ENCODE data around the gene CAPN3.
A peak's percentile ranks its signal among the peaks of the same experiment; 100 is the strongest.

CAPN3 gene

GRCh38 chr15:42385980-42386700, 26.8 kb downstream of the CAPN3 start:
- Histone ChIP-seq H3K4me1 (ENCODE audit: control insufficient read depth, insufficient read depth, low read length) (no peaks in the 10 kb centered on the region), H3K36me3 (ENCODE audit: control insufficient read depth in 2 of 2, insufficient read depth in 1 of 2, low read length in 2 of 2) (no peaks in the 10 kb centered on the region), H3K27ac (ENCODE audit: extremely low read depth, low read depth, low read length) (no peak overlapping the region), H3K4me3 (ENCODE audit: low read depth, low read length) (no peak overlapping the region), H3K9me3 (ENCODE audit: control insufficient read depth, insufficient read depth, low read depth, low read length) (no peaks in the 10 kb centered on the region)
- POLR2A ChIA-PET: interaction anchor here (0.8 kb wide), 1 partner anchor 113 kb away, joined by 5 read pairs; the partner anchor contains the start of genes GANC and TMEM87A
- CTCF ChIA-PET: interaction anchor here (0.7 to 1.6 kb wide), 9 partner anchors 10 to 319 kb away, joined by 3 to 12 read pairs (median 4); no protein-coding TSS in a partner anchor
- TF ChIP-seq, protein P1, sequence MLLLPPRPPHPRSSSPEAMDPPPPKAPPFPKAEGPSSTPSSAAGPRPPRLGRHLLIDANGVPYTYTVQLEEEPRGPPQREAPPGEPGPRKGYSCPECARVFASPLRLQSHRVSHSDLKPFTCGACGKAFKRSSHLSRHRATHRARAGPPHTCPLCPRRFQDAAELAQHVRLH (tag by site-specific recombination; IDR thresholded peaks at IDR 0.05): no peak
- TF ChIP-seq IKZF3 (tag by site-specific recombination; IDR thresholded peaks at IDR 0.05) (no peak), SCRT2 (tag by site-specific recombination; IDR thresholded peaks at IDR 0.05) (0 out of 2 replicates have a peak, but pooled peaks have one; percentile 27)
- TF ChIP-seq, protein P2, sequence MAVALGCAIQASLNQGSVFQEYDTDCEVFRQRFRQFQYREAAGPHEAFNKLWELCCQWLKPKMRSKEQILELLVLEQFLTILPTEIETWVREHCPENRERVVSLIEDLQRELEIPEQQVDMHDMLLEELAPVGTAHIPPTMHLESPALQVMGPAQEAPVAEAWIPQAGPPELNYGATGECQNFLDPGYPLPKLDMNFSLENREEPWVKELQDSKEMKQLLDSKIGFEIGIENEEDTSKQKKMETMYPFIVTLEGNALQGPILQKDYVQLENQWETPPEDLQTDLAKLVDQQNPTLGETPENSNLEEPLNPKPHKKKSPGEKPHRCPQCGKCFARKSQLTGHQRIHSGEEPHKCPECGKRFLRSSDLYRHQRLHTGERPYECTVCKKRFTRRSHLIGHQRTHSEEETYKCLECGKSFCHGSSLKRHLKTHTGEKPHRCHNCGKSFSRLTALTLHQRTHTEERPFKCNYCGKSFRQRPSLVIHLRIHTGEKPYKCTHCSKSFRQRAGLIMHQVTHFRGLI (tag by site-specific recombination; IDR thresholded peaks at IDR 0.05): no peak

DNA sequence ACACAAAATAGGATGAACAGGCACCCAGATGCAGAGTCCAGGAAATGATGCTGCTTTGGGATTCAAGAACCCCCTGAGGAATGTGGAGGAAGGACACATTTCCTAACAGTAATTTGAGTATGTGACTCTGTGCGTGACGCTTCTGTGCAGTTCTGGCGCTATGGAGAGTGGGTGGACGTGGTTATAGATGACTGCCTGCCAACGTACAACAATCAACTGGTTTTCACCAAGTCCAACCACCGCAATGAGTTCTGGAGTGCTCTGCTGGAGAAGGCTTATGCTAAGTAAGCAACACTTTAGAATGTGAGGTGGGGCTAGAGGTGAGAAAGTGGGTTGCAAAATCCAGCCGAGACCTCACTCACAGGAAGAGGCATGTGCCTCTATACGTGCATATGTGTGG, 28.3 kb downstream of the CAPN3 start:
- CTCF ChIA-PET: interaction anchor here (1.3 kb wide), 1 partner anchor 10 kb away, joined by 4 read pairs; no protein-coding TSS in a partner anchor
- POLR2A ChIA-PET: no interaction called here
- H3K27ac ChIP-seq (ENCODE audit: extremely low read depth, low read depth, low read length): no peak overlapping the region
- H3K36me3 ChIP-seq (ENCODE audit: control insufficient read depth in 2 of 2, insufficient read depth in 1 of 2, low read length in 2 of 2): no peaks in the 10 kb centered on the region
- H3K4me1 ChIP-seq (ENCODE audit: control insufficient read depth, insufficient read depth, low read length): no peaks in the 10 kb centered on the region
- H3K9me3 ChIP-seq (ENCODE audit: control insufficient read depth, insufficient read depth, low read depth, low read length): no peaks in the 10 kb centered on the region
- no peak overlapping the region for H3K4me3 ChIP-seq (ENCODE audit: low read depth, low read length)
- TF ChIP-seq ZNF350 (tag by site-specific recombination; IDR thresholded peaks at IDR 0.05) (no peak), OVOL3 (tag by site-specific recombination; IDR thresholded peaks at IDR 0.05) (no peak), ZFP69B (tag by site-specific recombination; IDR thresholded peaks at IDR 0.05) (no peak), OSR2 (tag by site-specific recombination; IDR thresholded peaks at IDR 0.05) (no peak), ZNF2 (tag by site-specific recombination; IDR thresholded peaks at IDR 0.05) (no peak), TCF7L2 (IDR thresholded peaks at IDR 0.05; ENCODE audit: borderline replicate concordance, low read depth, low read length) (no peak), ZNF791 (tag by site-specific recombination; IDR thresholded peaks at IDR 0.05) (no peak)

DNA sequence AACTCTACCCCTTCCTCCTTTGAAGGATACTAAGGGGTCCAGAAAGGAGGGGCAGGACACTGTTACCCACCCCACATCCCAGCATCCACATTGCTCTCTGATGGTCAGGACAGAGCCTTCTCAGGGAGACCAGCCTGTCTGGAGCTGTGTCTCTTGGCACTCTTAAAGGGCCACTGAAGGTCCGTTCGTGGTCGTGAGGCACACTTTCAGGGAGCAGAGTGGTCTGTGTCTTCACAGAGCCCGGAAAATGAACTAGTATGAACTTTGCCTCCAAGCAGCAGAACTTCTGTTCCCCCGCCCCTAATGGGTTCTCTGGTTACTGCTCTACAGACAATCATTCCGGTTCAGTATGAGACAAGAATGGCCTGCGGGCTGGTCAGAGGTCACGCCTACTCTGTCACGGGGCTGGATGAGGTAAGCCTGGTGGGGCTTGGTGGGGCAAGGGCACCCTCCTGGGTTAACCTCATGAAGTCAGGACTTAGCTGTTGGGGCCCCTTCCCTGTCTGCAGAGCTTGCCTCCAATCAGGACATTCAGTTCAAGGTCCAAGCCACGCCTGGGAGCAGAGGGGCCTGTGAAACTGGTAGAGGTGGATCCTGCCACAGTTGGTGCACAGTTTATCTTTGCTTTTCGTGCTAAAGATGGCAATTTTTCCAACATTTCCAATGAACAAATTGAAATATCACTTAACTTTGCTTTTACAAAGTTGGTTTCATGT, 33.2 kb downstream of the CAPN3 start:
- Histone ChIP-seq H3K4me1 (ENCODE audit: control insufficient read depth, insufficient read depth, low read length) (no peaks in the 10 kb centered on the region), H3K4me3 (ENCODE audit: low read depth, low read length) (no peak overlapping the region), H3K27ac (ENCODE audit: extremely low read depth, low read depth, low read length) (no peak overlapping the region), H3K36me3 (ENCODE audit: control insufficient read depth in 2 of 2, insufficient read depth in 1 of 2, low read length in 2 of 2) (no peaks in the 10 kb centered on the region), H3K9me3 (ENCODE audit: control insufficient read depth, insufficient read depth, low read depth, low read length) (no peaks in the 10 kb centered on the region)
- TF ChIP-seq ZFP41 (tag by site-specific recombination; IDR thresholded peaks at IDR 0.05; ENCODE audit: borderline replicate concordance): no peak
- CTCF ChIA-PET: no interaction called here
- POLR2A ChIA-PET: no interaction called here

GRCh38 chr15:42394106-42394505, 34.8 kb downstream of the CAPN3 start:
- ChIA-PET CTCF (no interaction called here), POLR2A (no interaction called here)
- TF ChIP-seq, protein P3, sequence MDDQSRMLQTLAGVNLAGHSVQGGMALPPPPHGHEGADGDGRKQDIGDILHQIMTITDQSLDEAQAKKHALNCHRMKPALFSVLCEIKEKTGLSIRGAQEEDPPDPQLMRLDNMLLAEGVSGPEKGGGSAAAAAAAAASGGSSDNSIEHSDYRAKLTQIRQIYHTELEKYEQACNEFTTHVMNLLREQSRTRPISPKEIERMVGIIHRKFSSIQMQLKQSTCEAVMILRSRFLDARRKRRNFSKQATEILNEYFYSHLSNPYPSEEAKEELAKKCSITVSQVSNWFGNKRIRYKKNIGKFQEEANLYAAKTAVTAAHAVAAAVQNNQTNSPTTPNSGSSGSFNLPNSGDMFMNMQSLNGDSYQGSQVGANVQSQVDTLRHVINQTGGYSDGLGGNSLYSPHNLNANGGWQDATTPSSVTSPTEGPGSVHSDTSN (CRISPR knock-in tag; IDR thresholded peaks at IDR 0.05): no peak
- TF ChIP-seq SETDB1 (IDR thresholded peaks at IDR 0.05; ENCODE audit: insufficient read length, low read length) (no peak), CTCF (tag by site-specific recombination; IDR thresholded peaks at IDR 0.05) (no peak), ZNF19 (tag by site-specific recombination; IDR thresholded peaks at IDR 0.05; ENCODE audit: low read depth) (no peak), ZBTB20 (tag by site-specific recombination; IDR thresholded peaks at IDR 0.05) (no peak), ZNF596 (tag by site-specific recombination; IDR thresholded peaks at IDR 0.05) (no peak), KLF17 (tag by site-specific recombination; IDR thresholded peaks at IDR 0.05) (no peak)
- TF ChIP-seq, protein P4, sequence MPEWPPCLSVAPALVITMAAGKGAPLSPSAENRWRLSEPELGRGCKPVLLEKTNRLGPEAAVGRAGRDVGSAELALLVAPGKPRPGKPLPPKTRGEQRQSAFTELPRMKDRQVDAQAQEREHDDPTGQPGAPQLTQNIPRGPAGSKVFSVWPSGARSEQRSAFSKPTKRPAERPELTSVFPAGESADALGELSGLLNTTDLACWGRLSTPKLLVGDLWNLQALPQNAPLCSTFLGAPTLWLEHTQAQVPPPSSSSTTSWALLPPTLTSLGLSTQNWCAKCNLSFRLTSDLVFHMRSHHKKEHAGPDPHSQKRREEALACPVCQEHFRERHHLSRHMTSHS (tag by site-specific recombination; IDR thresholded peaks at IDR 0.05): no peak
- no peaks in the 10 kb centered on the region for H3K36me3 ChIP-seq (ENCODE audit: control insufficient read depth in 2 of 2, insufficient read depth in 1 of 2, low read length in 2 of 2)
- H3K27ac ChIP-seq (ENCODE audit: extremely low read depth, low read depth, low read length): no peak overlapping the region
- no peak overlapping the region for H3K4me3 ChIP-seq (ENCODE audit: low read depth, low read length)
- no peaks in the 10 kb centered on the region for H3K4me1 ChIP-seq (ENCODE audit: control insufficient read depth, insufficient read depth, low read length)
- H3K9me3 ChIP-seq (ENCODE audit: control insufficient read depth, insufficient read depth, low read depth, low read length): no peaks in the 10 kb centered on the region

All from HEK293 (cell line).